Endothelial cell of umbilical vein (primary cell): ENCODE data around the gene ENPP3.

Experiments used
- FOS ChIP-seq: IDR thresholded peaks from 2 replicates; pipeline ENCODE4 v1.6.1; 2011; ENCODE audit warnings: mild to moderate bottlenecking, low read length, moderate library complexity, borderline replicate concordance; ENCODE audit not compliant: insufficient read depth
- JUN ChIP-seq: IDR thresholded peaks from 2 replicates; pipeline ENCODE4 v1.6.1; 2011; ENCODE audit warnings: borderline replicate concordance, low read depth; ENCODE audit not compliant: insufficient read length, insufficient read depth
- MYC ChIP-seq: IDR thresholded peaks from one replicate; pipeline ENCODE4 v1.6.1; 2011; ENCODE audit warnings: mild to moderate bottlenecking, low read depth, low read length
- POLR2AphosphoS5 ChIP-seq: IDR thresholded peaks from 2 replicates; pipeline ENCODE4 v1.6.1; 2012; ENCODE audit warnings: low read depth, mild to moderate bottlenecking, control low read depth, low read length, moderate library complexity; ENCODE audit not compliant: insufficient read depth
- TF ChIP-seq, protein P1 (sequence below), 2 donors: IDR thresholded peaks; 1 replicate in 1 of 2; 2 replicates in 1 of 2; pipeline ENCODE4 v1.5.1; 2011; ENCODE audit warnings: low read length in 2 of 2, mild to moderate bottlenecking in 2 of 2, moderate library complexity in 2 of 2, control low read depth in 1 of 2, inconsistent platforms in 1 of 2, low read depth in 1 of 2; ENCODE audit not compliant: insufficient read depth in 1 of 2; ENCODE audit errors: extremely low read depth in 1 of 2

- TF ChIP-seq, protein P1, sequence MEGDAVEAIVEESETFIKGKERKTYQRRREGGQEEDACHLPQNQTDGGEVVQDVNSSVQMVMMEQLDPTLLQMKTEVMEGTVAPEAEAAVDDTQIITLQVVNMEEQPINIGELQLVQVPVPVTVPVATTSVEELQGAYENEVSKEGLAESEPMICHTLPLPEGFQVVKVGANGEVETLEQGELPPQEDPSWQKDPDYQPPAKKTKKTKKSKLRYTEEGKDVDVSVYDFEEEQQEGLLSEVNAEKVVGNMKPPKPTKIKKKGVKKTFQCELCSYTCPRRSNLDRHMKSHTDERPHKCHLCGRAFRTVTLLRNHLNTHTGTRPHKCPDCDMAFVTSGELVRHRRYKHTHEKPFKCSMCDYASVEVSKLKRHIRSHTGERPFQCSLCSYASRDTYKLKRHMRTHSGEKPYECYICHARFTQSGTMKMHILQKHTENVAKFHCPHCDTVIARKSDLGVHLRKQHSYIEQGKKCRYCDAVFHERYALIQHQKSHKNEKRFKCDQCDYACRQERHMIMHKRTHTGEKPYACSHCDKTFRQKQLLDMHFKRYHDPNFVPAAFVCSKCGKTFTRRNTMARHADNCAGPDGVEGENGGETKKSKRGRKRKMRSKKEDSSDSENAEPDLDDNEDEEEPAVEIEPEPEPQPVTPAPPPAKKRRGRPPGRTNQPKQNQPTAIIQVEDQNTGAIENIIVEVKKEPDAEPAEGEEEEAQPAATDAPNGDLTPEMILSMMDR (IDR thresholded peaks at IDR 0.05; ENCODE audit: extremely low read depth in 1 of 2, insufficient read depth in 1 of 2, low read depth in 1 of 2, low read length in 2 of 2): no peak
- TF ChIP-seq JUN (no peak), FOS (no peak), MYC (no peak), POLR2AphosphoS5 (no peak)
These were observed 91.3 kb downstream of the ENPP3 start for GRCh38 chr6:131728296-131728939.
